Stimulated activated CD8-positive, alpha-beta memory T cell treated with anti-CD3 and anti-CD28 coated beads, Interleukin-4, amount 100 ng/mL, for 4 hours (primary cell): ENCODE measurements around the gene OSTC.

ENCODE experiments used
- DNase-seq, 2 donors: peaks; one replicate each; pipeline ENCODE4 v3.0.0-alpha.2; 2020; ENCODE audit warnings: low read depth in 2 of 2, low spot score in 1 of 2

Gene OSTC

DNA sequence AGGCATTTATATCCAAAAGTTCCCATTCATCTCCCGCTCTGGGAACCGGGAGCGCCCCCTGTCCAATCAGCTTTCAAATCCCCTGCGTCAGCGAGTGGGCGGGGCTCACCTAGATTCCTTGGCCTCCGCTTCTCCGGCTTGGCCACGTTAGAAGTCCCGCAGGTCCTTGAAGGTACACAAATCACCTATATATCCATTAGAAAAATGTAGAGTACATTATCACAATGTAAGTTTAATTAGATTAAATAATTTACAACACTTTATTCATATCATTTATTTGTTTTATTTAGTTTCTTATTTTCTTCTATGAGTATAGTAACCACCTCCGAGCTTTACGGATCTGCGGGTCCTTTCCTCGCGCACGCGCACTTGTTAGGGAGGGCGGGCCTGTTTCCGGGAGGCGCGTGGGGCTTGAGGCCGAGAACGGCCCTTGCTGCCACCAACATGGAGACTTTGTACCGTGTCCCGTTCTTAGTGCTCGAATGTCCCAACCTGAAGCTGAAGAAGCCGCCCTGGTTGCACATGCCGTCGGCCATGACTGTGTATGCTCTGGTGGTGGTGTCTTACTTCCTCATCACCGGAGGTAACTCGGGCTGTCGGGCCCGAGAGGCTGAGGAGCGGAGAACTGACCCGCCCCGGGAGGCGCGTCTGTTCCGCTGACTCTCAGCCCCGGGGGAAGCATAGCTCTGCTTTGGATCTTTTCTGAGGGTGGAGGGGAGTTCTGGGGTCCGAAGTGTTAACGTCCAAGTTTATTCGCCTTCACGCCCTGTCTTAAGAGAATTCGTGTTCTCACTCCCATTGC lies at the start of gene OSTC:
Gene OSTC, plus strand, starts transcription at position 388 of the 802 bp plus-strand sequence. Its CDS starts 57 bp downstream, at position 445.
- peak; percentile 85 to 90 for DNase-seq

DNA sequence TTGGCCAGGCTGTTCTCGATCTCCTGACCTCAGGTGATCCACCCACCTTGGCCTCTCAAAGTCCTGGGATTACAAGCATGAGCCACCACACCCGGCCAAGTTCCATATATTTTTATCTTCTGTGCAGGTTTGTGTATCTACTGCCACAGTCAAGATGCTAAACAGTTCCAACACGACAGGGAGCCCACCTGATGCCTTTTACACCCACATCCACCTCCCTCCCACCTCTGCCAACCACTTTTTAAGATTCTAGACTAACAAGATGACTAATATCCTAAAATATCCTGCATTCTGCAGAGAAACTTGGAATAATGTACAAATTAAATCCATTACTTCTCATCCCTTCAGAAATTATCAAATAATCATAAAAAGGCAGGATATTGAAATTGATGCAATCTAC lies 49.3 kb upstream of the OSTC start:
- DNase-seq = no peak

DNA sequence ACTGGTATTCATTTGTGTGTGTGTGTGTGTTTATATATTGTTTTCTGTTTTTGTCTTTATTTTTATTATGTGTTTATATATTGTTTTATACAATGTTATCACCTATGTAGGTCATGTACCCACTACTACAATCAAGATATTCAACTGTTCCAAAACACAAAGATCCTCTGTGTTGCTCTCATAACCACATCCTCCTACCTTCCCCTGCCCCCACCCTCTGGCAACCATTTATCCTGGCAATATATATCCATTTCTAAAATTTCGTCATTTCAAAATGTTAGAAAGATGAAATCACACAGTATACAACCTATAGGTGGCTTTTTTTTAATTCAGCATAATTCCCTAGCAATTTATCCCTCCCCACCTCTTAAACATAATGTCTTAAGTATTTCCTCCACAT lies 48.9 kb upstream of the OSTC start:
- no peak for DNase-seq

DNA sequence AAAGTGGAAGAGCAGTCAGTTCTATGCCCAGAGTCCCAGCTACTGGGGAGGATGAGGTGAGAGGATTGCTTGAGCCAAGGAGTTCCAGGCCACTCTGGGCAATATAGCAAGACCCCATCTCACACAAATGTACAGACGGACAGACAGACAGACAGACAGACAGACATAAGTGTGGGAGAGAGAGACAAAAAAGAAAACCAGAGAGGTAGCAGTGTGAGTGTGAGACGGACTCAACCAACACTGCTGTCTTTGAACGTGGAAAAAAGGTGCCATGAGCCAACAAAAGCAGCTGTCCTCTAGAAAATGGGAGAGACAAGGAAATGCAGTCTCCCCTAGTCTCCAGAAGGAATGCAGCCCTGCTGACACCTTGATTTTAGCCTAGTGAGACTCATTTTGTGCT lies 48.2 kb upstream of the OSTC start:
- DNase-seq = no peak

DNA sequence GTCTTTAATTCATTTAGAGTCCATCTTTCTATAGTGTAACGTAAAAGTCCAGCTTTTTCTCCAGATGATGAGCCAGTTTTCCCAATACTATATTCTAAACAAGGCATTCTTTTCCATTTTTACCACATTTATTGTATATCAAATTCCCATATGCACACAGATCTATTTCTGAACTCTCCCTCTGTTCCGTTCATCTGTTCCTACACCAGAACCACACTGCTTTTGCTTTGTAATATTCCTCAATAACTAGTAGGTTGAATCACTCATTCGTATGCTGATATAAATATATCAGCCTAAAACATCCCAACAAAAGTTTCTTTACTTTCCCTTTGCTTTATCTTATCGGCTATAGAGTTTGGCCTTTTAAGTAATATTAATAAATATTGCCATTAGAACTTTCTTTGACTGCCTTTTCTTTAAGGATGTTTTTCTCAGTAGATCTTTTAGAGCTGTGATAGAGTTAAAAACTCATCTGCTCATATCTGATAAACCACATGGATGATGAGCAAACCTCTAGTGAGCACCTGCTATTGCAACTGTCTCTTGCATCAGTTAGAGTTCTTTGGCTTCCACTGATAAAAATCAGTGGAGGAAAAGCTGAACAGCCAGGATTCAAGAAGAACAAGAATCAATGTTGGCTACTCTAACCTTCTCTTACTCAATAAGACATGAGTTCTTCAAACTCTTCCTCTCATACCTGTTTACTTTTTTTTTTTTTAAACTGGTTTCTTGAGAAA lies 43.2 kb upstream of the OSTC start:
- DNase-seq = no peak

DNA sequence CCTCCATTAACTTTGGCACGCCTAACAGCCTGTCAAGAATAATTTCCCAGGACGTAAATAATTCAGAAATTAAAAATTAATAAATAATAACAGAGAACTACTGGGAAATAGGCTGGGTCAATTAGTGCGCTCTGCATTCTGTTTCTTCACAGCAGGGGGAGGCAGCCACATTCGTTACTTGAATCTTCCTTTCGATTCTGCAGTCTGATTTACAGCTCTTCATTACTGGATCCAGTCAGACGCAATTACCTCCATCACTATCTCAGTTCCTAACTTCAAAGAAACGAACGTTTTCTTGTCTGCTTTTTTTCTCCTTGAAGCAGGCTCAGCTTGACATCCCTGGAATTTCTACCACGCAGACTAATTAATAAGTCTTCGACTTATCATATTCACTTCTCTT lies 39.0 kb upstream of the OSTC start:
- DNase-seq = no peak

DNA sequence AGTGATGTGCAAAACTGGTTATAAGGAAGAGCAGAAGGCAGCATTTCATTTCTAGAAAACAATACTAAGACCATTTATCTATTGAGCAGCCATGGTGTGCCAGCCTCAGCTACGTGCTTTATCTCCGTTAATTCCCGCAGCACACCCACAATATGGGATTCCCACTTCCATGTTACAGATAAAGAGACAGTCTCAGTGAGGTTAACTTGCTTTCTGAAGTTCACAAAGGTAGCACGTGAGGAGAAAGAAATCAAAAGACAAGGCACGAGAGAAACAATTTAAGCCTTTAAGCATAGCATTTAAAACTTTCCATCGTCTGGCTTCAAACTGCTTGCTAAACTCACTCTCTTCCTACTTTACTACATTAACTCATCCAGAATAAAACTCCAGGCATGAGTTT lies 38.0 kb upstream of the OSTC start:
- no peak for DNase-seq

DNA sequence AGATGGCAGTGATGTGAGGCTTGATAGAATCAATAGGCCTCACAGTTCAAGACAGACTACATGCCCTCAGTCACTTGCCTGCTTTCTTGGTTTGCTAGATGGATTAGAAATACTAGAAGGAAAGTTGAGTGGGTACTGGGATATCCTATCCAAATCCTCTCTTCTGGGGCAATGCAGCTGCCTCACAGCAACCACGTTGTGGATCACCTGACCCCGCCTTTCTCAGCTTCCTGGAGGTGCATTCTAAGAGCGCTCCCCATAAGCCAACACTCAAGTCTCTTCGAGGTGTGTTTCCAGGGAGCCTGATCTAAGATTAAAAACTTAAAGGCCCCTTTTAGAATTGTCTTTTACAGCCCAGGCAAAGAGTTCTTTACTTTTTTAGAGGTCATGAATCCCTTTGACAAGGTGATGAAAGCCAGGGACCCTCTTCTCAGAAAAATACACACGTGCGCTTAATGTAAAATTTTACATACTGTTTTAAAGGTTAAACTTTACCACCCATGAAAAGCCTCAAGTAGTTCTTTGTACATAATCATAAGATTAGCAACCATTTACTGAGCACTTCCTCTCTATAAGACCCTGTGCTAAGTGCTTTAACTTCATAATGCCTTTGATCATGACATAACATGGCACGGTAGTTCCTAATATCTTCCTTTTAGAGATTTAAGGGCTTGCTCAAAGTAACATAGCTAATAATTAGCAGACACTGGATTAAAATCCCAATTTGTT lies 30.9 kb upstream of the OSTC start:
- no peak for DNase-seq

DNA sequence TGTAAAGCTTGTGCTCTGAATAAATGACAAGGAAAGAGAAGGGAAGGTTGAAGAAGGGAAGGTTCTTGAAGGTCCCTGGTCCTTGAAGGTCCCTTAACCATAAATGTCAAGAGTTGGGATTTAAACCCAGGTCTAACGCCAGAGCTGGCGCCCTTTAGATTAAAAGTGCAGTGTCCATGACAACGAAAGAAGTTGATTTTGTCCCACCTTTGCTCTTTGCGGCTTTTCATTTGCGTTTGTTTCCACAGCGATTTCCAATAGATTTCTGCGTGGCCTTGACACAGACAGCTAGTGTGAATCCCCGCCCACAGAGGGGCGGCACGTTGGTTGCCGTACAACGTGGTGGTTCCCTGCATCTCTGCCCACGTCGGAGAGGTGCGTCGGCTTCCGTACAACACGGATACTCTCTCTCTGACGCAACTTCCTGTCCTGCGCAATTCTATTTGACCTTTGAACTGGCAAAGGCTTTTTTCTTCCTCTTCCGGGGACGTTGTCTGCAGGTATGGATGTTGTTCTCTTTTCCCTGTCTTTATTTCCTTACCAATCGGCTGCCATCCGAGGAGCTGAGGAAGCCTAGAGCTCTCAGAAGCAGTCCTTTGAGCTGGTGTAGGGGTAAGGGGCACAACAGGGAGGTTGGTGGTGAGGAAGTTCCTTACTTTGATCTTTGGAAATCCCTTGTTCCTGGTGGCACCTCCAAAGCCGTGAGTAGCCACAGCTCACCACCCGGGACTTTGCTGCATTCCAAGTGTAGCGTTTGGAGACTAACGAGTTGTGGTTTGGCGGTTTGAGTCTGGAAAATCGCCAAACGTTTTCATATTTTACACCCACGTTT lies 30.1 kb upstream of the OSTC start, which contains the start of gene RPL34:
Gene RPL34, plus strand, starts transcription at position 476 of the 832 bp plus-strand sequence. CDS start 1,384 bp downstream, outside the sequence.
- DNase-seq = peak; percentile 94 to 97

DNA sequence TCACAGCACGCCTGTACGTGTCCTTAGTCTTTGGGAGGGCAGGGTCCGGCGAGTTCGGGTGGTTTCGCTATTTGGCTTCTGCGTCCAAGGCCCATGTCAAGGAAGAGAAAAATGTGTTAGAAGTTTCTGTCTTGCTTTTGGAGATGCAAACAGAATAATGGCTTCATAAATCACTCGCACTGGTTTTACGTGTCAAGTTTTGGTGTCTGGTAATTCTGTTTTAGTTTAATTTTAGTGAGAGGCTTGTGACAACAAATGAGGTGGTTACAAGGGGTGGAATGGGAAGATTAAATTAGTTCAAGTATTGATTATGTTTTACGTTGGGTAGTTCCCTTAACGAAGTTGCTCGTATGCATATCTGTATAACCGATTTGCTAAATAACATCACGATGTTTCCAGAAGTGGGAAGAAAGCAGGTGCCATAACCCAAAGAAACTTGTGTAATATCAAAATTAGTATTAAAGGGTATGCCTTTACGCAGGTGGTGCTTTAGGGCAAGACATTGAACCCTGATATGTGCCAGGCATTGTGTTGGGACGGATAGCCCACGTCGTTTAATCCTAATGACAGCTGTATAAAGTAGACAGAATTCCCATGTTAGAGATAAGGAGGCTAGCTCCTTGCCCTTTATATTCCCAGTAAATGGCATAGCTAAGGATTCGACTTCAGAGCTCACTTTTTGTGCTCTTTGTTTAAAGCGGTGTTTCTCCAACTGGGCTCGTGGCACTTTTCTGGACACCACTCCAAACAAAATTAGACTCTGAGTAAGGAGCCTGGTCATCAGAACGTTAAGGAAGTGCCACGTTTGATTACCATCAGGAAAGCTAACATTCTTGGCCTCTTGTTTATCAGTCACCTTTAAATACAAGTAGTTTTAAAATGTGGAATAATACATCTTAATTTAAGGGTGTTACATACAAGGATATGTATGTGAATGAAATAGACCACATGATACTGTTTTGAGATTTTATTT lies 29.2 kb upstream of the OSTC start:
- no peak for DNase-seq

DNA sequence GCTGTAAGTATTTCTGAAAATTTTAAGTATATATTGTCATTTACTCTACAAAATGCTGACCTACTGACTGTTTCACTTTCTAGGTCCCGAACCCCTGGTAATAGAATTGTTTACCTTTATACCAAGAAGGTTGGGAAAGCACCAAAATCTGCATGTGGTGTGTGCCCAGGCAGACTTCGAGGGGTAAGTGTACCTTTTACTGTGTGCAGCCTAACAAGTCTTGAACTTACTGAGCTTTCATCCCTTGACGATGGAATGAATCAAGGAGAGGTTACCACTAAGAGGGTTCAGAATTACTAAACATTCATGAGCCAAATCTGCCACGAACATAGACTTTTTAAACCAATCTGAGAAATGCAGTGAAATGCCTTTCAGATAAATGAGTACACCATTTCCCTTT lies 28.4 kb upstream of the OSTC start:
- DNase-seq = no peak

DNA sequence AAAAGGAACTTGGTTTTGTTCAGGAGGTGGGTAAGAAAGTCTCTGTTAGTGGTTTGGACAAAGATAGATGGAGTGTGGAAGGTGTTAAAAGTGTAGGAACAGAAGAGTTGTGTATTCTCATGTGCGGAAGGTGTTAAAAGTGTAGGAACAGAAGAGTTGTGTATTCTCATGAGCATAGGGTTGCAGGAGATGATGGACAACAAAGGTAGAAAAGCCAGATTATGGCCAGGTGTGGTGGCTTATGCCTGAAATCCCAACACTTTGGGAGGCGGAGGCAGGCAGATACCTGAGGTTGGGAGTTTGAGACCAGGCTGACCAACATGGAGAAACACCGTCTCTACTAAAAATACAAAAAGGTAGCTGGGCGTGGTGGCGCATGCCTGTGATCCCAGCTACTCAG lies 27.6 kb upstream of the OSTC start:
- no peak for DNase-seq

DNA sequence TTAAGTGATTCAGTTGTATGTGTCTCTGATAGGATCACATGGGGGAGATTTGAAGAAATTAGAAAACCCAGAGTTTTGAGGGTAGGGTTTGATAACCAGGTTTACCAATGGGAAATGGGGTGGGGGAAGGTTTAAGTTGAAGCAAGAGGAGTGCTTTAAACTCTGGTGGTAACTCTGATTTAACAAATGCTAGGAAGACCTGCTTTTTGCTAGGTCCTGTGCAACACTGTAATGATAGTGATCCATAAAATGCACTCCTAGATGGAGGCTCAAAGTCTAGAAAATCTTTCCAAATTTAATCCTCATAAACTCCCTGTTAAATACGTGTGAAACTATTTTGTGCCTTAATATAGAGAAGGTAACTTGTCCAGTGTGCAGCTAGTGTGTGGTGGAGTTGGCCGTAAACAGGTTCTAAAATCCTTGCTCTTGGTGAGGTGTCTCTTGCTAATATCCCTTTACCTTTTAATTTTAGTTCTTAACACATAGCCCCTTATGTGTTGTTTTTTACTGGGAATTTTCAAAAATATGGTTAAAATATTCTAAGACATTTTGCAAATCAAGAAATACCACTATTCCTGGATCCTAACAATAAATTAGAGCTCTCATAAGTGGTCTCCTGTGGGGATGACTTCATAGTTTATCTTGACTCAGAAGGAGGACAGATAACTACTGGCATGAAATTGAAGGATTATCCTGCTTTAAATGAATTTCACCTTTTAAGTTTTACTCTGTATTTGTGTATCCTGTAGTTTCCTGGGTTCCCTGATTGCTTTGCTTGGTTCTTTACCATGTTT lies 25.9 kb upstream of the OSTC start:
- no peak for DNase-seq

DNA sequence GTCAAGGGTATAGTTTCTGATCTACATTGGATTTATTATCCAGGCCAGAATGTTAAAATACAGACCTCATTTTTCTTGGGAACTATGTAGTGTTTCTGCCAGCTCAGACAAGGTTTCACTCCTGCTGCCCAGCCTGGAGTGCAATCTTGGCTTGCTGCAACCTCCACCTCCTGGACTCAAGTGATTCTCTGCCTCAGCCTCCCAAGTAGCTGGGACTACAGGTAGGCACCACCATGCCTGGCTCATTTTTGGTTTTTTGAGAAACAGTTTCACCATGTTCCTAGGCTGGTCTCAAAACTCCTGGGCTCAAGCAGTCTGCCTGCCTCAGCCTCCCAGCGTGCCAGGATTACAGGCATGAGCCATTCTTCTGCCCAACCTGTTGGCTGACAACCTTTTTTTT lies 24.3 kb upstream of the OSTC start:
- no peak for DNase-seq

DNA sequence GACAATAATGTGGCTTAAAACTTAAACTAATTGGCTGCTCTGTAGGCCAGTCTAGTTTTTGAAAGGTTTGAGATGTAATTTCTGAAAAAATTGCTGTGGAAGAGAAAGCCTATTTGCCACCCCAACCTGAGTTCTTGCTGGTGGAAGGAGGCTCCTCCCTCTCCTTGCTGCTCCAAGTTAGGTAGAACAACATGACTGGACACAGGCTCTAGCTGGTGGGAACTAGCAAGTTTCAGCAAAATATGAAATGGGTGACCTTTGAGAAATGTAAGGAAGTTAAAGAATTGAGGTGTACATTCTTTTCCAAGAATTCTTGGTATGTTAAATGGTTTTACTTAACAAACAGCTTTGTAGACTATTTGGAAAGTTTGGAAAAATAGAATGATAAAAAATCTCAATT lies 22.0 kb upstream of the OSTC start:
- no peak for DNase-seq

DNA sequence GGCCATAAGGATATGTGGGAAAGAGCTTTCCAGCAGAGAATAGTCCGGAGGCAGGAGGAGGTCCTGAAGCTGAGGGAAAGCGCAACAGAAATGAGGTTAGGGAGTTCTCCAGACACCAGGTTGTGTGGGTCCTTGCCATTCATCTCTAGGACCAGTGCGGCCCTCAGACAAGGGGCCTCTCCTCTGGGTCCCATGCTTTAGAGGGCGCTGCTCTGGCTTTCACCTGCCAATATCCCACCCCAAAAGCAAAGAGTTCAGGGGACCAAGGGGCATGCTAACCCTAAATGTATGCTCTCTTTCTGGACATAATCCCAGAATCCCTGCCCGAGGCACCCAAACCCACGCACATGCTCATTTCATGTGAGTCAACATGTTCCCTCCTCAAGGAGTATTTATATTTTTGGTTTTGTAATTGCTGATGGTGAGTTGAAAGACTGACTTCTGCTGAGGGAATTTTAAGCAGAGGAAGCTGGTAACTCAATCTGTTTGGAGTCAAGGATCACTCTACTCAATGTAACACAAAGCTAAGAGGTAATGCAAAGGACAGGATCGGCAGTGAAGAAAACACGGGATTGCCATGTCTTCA lies 15.2 kb upstream of the OSTC start:
- DNase-seq = no peak

DNA sequence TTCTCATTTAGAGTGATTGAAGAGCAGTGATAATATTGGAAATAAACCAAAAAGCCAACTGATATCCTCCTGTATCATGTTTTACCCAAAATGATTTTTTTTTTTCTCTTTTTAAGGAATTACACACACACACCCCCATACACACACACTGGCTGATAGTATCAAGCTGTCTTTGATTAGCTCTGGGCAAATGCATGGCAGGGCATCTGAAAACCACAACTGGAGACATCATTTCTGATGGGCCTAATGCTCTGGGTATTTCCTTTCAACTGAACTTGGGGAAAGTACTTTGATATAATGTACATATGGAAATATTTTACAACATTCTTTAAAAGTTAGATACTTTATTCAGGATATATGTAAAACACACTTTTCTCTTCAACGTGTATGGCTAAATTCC lies 14.2 kb upstream of the OSTC start:
- DNase-seq = no peak

DNA sequence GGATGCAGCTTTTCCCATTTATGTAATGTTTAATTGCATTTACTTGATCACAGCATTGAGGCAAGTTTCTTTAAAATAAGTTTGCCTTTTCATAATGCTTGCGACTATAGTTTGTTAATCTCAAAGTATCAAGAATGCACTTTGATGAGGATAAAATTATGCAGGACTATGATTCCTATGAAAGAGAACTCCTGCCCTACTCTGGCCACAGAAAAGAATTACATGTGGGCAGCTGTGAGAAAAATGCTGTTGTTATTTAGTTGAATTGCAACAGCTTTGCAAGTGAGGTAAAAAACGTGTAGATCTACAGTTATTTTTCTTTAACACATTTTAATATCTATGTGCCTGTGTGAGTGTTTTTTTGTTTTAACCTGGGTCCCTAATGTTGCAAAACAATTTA lies 12.5 kb upstream of the OSTC start:
- DNase-seq = no peak

DNA sequence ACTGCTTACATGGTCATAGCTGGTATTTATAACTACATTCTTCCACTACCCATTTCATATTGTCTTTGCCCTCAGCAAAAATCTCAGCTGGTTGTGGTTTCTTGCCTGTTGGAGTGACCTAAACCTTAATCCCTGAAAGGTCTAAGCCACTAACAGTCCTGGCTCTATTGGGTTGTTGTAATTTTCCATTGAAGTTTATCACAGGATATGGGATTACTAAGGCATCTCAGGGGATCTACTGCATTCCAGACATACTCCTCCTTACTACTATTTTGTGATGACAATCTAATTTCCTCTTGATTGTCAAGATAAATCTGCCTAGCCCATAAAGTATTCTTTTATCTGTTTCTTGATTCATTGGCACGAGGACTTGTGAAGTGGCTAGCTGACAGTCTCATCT lies 6.2 kb upstream of the OSTC start:
- no peak for DNase-seq
